HepG2 (cell line): ENCODE measurements around the gene WEE1. TPM values are rescaled to one million over a fixed set of nuclear protein-coding genes. Genes with fewer than 3 reads are reported as not detected.

Experiments used
- BATF2 ChIP-seq: sonication (generic); formaldehyde crosslinking; IDR thresholded peaks from 2 replicates; pipeline ENCODE4 v1.8.0; 2022; ENCODE audit warnings: mild to moderate bottlenecking, missing genetic modification reagents, moderate library complexity
- BCL6 ChIP-seq: IDR thresholded peaks from 2 replicates; pipeline ENCODE4 v1.6.1; 2016; ENCODE audit warnings: missing genetic modification reagents, missing compliant biosample characterization
- DZIP1 ChIP-seq: sonication (generic); formaldehyde crosslinking; IDR thresholded peaks from 2 replicates; pipeline ENCODE4 v1.5.0; 2020; ENCODE audit warnings: mild to moderate bottlenecking, missing genetic modification reagents
- HNRNPH1 ChIP-seq: fragments of 200-400 bp; formaldehyde crosslinking; optimal IDR thresholded peaks from 2 replicates; pipeline ENCODE3; 2017; ENCODE audit warnings: mild to moderate bottlenecking, low read depth, low read length
- HOXA5 ChIP-seq: sonication (generic); formaldehyde crosslinking; IDR thresholded peaks from 2 replicates; pipeline ENCODE4 v1.4.0; 2020; ENCODE audit warnings: missing genetic modification reagents
- ISL2 ChIP-seq: sonication (generic); formaldehyde crosslinking; IDR thresholded peaks from 2 replicates; pipeline ENCODE4 v1.5.0; 2020; ENCODE audit warnings: missing genetic modification reagents
- ZBTB44 ChIP-seq: sonication (generic); formaldehyde crosslinking; IDR thresholded peaks from 2 replicates; pipeline ENCODE4 v1.4.0; 2020; ENCODE audit warnings: missing genetic modification reagents
- ZNF407 ChIP-seq: sonication (generic); formaldehyde crosslinking; IDR thresholded peaks from one replicate; pipeline ENCODE4 v1.5.1; 2020; ENCODE audit warnings: mild to moderate bottlenecking, missing genetic modification reagents; ENCODE audit errors: not compliant biosample characterization
- ZNF614 ChIP-seq: IDR thresholded peaks from 2 replicates; pipeline ENCODE4 v1.6.1; 2018; ENCODE audit warnings: missing biosample characterization, missing genetic modification reagents, inconsistent platforms, borderline replicate concordance
- ZNF770 ChIP-seq: sonication (generic); formaldehyde crosslinking; IDR thresholded peaks from 2 replicates; pipeline ENCODE4 v1.5.0; 2020; ENCODE audit warnings: mild to moderate bottlenecking, missing genetic modification reagents
- polyA plus RNA-seq, 8 experiments: library from polyadenylated mRNA; depleted of rRNA in 3 of 8; stranded (reverse) in 7 of 8; unstranded in 1 of 8; fragments of >200 nt; fragmentation: Illumina TruSeq in 4 of 8; extraction: Trizol in 4 of 8; gene quantifications; 2 replicates each; pipeline versions ENCODE4 v1.2.1 to v1.2.3, GENCODE V29; 2011 to 2016; ENCODE audit warnings: low read depth in 4 of 8, missing spikeins in 1 of 8, mixed read lengths in 1 of 8; ENCODE audit not compliant: insufficient read depth in 1 of 8
- total RNA-seq, 5 experiments: library from RNA; depleted of rRNA; stranded (reverse); fragments of >200 nt; fragmentation: Illumina TruSeq; extraction: Trizol; gene quantifications; 2 replicates each; pipeline ENCODE4 v1.2.3, GENCODE V29; 2016; ENCODE audit warnings: low read depth in 1 of 5

Gene WEE1
- total and polyA plus RNA-seq, 2 of the 13 experiments (the other 11 are each of a cell fraction or from before 2014, with no cell fraction given), result 31.4 to 63.7 TPM

GRCh38 chr11:9568854-9569587, 4.4 kb upstream of the WEE1 start (continued):
- TF ChIP-seq ZNF407 (no peak), HOXA5 (CRISPR knock-in tag) (peak; percentile 86; the same call in 1 of the 2 replicates), ZNF770 (CRISPR knock-in tag) (peak; percentile 47; the same call in 1 of the 2 replicates), ZNF614 (CRISPR knock-in tag) (peak; percentile 60; the same call in 1 of the 2 replicates), BATF2 (CRISPR knock-in tag) (no peak), BCL6 (peak; percentile 83), DZIP1 (CRISPR knock-in tag) (no peak), ISL2 (CRISPR knock-in tag) (peak; percentile 86), ZBTB44 (CRISPR knock-in tag) (no peak), HNRNPH1 (no peak)
